ENCODE data around the gene AOPEP. TPM values are rescaled to one million over a fixed set of nuclear protein-coding genes. Genes with fewer than 3 reads are reported as not detected.

Gene AOPEP
- polyA plus RNA-seq, 1 of the 3 experiments (the other 2 are of a cell fraction) = 54.6 TPM

DNA sequence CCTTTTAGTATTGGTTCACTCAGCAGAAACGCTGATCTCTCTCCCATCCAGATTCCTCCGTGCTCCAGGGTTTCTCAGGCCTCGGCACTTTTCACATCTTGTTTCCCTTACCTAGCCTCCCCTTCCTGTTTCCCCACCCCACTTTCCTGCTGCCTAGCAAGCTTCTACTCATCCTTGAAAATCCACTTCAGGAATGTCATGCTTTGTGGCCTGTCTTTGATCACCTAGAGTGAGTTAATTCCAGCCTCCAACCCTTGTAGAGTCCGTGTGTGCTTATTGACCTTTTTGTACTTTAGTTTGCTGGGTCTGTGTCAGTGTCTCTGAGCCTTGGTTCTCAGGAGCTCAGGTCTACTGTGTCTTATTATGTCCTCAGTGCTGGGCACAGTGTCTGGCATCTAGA, 116.6 kb downstream of the AOPEP start:
- WGBS (ENCODE audit: low lambda C conversion rate) = 97% methylated on average over 4 of the region's 4 CpGs
- POLR2A ChIA-PET = no interaction called here
- H3K79me2 ChIP-seq (ENCODE audit: insufficient read depth) = peaks cover 5% of the 10 kb centered on the region; the same call in 1 of the 2 replicates
- DNase-seq = no peak
- H3K27ac ChIP-seq (ENCODE audit: low read depth in 2 of 2, low read length in 1 of 2) = no peak overlapping the region
- H3K4me1 ChIP-seq (ENCODE audit: control insufficient read depth in 1 of 2, insufficient read depth in 2 of 2, low read depth in 1 of 2, low read length in 1 of 2) = peaks cover 4 to 5% of the 10 kb centered on the region in 2 experiments; a peak in 3 of 4 replicates
- TF ChIP-seq MXI1 (IDR thresholded peaks at IDR 0.05; ENCODE audit: low read depth, low read length) (no peak), NFIC (IDR thresholded peaks at IDR 0.05; ENCODE audit: borderline replicate concordance) (no peak), TCF12 (IDR thresholded peaks at IDR 0.05) (no peak), TAF1 (IDR thresholded peaks at IDR 0.05; ENCODE audit: borderline replicate concordance, low read depth, low read length) (no peak), ELF1 (IDR thresholded peaks at IDR 0.05) (no peak), REST (IDR thresholded peaks at IDR 0.05; ENCODE audit: low read depth, low read length) (no peak), GABPA (IDR thresholded peaks at IDR 0.05; ENCODE audit: low read depth) (no peak), CHD2 (IDR thresholded peaks at IDR 0.05; ENCODE audit: low read length, partially characterized antibody) (no peak), RFX5 (IDR thresholded peaks at IDR 0.05; ENCODE audit: low read length) (no peak), RCOR1 (IDR thresholded peaks at IDR 0.05; ENCODE audit: low read length) (no peak), RXRA (IDR thresholded peaks at IDR 0.05; ENCODE audit: borderline replicate concordance, low read depth) (no peak)
- TF ChIP-seq, protein P1, sequence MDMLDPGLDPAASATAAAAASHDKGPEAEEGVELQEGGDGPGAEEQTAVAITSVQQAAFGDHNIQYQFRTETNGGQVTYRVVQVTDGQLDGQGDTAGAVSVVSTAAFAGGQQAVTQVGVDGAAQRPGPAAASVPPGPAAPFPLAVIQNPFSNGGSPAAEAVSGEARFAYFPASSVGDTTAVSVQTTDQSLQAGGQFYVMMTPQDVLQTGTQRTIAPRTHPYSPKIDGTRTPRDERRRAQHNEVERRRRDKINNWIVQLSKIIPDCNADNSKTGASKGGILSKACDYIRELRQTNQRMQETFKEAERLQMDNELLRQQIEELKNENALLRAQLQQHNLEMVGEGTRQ (IDR thresholded peaks at IDR 0.05; ENCODE audit: borderline replicate concordance, low read depth, low read length) = no peak
- H3K4me2 ChIP-seq = no peak overlapping the region
- no peaks in the 10 kb centered on the region for H3K9me3 ChIP-seq
- CTCF ChIA-PET = no interaction called here
- H3K27me3 ChIP-seq (ENCODE audit: insufficient read depth) = no peaks in the 10 kb centered on the region
- H3K9ac ChIP-seq = no peak overlapping the region
- no peaks in the 10 kb centered on the region for H4K20me1 ChIP-seq (ENCODE audit: insufficient read depth)
- H3K36me3 ChIP-seq (replicated peaks in 1 of 2; ENCODE audit: control insufficient read depth in 1 of 2, insufficient read depth in 2 of 2, low read length in 1 of 2) = peaks cover 0 to 12% of the 10 kb centered on the region in 2 experiments
- no peak overlapping the region for H2AFZ ChIP-seq (ENCODE audit: low read depth)
- no peak overlapping the region for H3K4me3 ChIP-seq (ENCODE audit: low read depth in 2 of 2, low read length in 1 of 2)
- H3F3A ChIP-seq (replicated peaks; ENCODE audit: insufficient read depth) = peaks cover 7% of the 10 kb centered on the region
- H3K9me2 ChIP-seq = no peaks in the 10 kb centered on the region

DNA sequence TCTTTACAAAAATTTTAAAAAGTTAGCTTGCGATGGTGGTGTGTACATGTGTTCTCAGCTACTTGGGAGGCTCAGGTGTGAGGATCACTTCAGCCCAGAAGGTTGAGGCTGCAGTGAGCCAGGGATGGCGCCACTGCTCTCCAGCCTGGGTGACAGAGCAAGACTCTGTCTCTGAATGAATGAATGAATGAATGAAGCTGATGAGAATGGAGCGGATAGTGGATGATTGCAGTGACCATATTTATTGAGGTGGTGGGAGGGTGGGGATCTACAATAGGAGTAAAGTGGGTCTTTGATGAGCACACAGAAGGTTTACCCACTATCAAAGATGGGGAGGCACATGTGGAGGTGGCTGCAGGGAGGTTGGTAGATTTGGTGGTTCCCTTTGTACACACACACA, 120.2 kb downstream of the AOPEP start:
- WGBS (ENCODE audit: low lambda C conversion rate) = 98% methylated on average over 3 of the region's 3 CpGs
- DNase-seq = no peak
- H3K79me2 ChIP-seq (ENCODE audit: insufficient read depth) = no peaks in the 10 kb centered on the region; the same call in 1 of the 2 replicates
- H4K20me1 ChIP-seq (ENCODE audit: insufficient read depth) = no peaks in the 10 kb centered on the region
- POLR2A ChIA-PET = interaction anchor here (0.6 to 0.7 kb wide), 2 partner anchors 184 to 199 kb away, joined by 4 to 7 read pairs; no protein-coding TSS in a partner anchor
- H3K4me3 ChIP-seq (ENCODE audit: low read depth in 2 of 2, low read length in 1 of 2) = no peak overlapping the region
- peaks cover 4 to 5% of the 10 kb centered on the region in 2 experiments; a peak in 3 of 4 replicates for H3K4me1 ChIP-seq (ENCODE audit: control insufficient read depth in 1 of 2, insufficient read depth in 2 of 2, low read depth in 1 of 2, low read length in 1 of 2)
- TF ChIP-seq PBX3 (IDR thresholded peaks at IDR 0.05) (no peak), NRF1 (IDR thresholded peaks at IDR 0.05; ENCODE audit: low read depth, low read length) (no peak), JUND (IDR thresholded peaks at IDR 0.05) (no peak)
- TF ChIP-seq, protein P2, sequence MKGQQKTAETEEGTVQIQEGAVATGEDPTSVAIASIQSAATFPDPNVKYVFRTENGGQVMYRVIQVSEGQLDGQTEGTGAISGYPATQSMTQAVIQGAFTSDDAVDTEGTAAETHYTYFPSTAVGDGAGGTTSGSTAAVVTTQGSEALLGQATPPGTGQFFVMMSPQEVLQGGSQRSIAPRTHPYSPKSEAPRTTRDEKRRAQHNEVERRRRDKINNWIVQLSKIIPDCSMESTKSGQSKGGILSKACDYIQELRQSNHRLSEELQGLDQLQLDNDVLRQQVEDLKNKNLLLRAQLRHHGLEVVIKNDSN (IDR thresholded peaks at IDR 0.05; ENCODE audit: borderline replicate concordance, low read depth) = no peak
- TF ChIP-seq, protein P3, sequence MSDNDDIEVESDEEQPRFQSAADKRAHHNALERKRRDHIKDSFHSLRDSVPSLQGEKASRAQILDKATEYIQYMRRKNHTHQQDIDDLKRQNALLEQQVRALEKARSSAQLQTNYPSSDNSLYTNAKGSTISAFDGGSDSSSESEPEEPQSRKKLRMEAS (IDR thresholded peaks at IDR 0.05; ENCODE audit: low read depth) = no peak
- CTCF ChIA-PET = no interaction called here
- no peak overlapping the region for H3K9ac ChIP-seq
- H3K27me3 ChIP-seq (ENCODE audit: insufficient read depth) = no peaks in the 10 kb centered on the region
- no peak overlapping the region for H3K27ac ChIP-seq (ENCODE audit: low read depth in 2 of 2, low read length in 1 of 2)
- H3K4me2 ChIP-seq = no peak overlapping the region
- no peak overlapping the region for H2AFZ ChIP-seq (ENCODE audit: low read depth)
- H3F3A ChIP-seq (replicated peaks; ENCODE audit: insufficient read depth) = peaks cover 4% of the 10 kb centered on the region
- no peaks in the 10 kb centered on the region for H3K9me3 ChIP-seq
- H3K9me2 ChIP-seq = no peaks in the 10 kb centered on the region
- H3K36me3 ChIP-seq (replicated peaks in 1 of 2; ENCODE audit: control insufficient read depth in 1 of 2, insufficient read depth in 2 of 2, low read length in 1 of 2) = no peaks in the 10 kb centered on the region
